GM21447 (cell line): ENCODE data around the gene SUPV3L1.

Experiments used
- ATAC-seq: cut with Tn5 transposase; IDR thresholded peaks from one replicate; pipeline ENCODE4 v1.9.1; 2021; ENCODE audit not compliant: unreplicated experiment

The SUPV3L1 gene

GRCh38 chr10:69201045-69201444 is 21.0 kb downstream of the SUPV3L1 start:
- no peak for ATAC-seq

- ATAC-seq: no peak
Measured at GRCh38 chr10:69202332-69202731, 22.3 kb downstream of the SUPV3L1 start.

- no peak for ATAC-seq
Measured at GRCh38 chr10:69208761-69209160, 28.7 kb downstream of the SUPV3L1 start.

GRCh38 chr10:69209787-69210484 is 29.9 kb downstream of the SUPV3L1 start:
- ATAC-seq: no peak

GRCh38 chr10:69211104-69211503 is 31.1 kb downstream of the SUPV3L1 start:
- ATAC-seq: no peak

- no peak for ATAC-seq
Measured at GRCh38 chr10:69211524-69211923, 31.5 kb downstream of the SUPV3L1 start.

- ATAC-seq: no peak
Measured at GRCh38 chr10:69213591-69214311, 33.7 kb downstream of the SUPV3L1 start.

- ATAC-seq: no peak
Measured at GRCh38 chr10:69214666-69215131, 34.7 kb downstream of the SUPV3L1 start.

- no peak for ATAC-seq
Measured at GRCh38 chr10:69215405-69216171, 35.6 kb downstream of the SUPV3L1 start.

- no peak for ATAC-seq
Measured at GRCh38 chr10:69216577-69217118, 36.6 kb downstream of the SUPV3L1 start.

- ATAC-seq: no peak
Measured at GRCh38 chr10:69217119-69217754, 37.2 kb downstream of the SUPV3L1 start.

- no peak for ATAC-seq
Measured at GRCh38 chr10:69218831-69219230, 38.8 kb downstream of the SUPV3L1 start.

- no peak for ATAC-seq
Measured at GRCh38 chr10:69220041-69220451, 40.0 kb downstream of the SUPV3L1 start, which contains the start of gene HKDC1. TSS of gene HKDC1 (plus strand) at chr10:69220332. CDS start at chr10:69220436, 104 bp downstream.

GRCh38 chr10:69220507-69220906 is 40.5 kb downstream of the SUPV3L1 start:
- ATAC-seq: no peak

- ATAC-seq: peak; percentile 97
Measured at GRCh38 chr10:69222157-69223027, 42.4 kb downstream of the SUPV3L1 start.

- ATAC-seq: no peak
Measured at GRCh38 chr10:69223028-69223342, 43.0 kb downstream of the SUPV3L1 start.

GRCh38 chr10:69224862-69225657 is 45.0 kb downstream of the SUPV3L1 start:
- ATAC-seq: no peak

GRCh38 chr10:69225681-69226080 is 45.6 kb downstream of the SUPV3L1 start:
- no peak for ATAC-seq

GRCh38 chr10:69226919-69227450 is 47.0 kb downstream of the SUPV3L1 start:
- no peak for ATAC-seq
